AG10803 (cell line): Measurements from ENCODE around the gene INO80E.
A peak's percentile ranks its signal among the peaks of the same experiment; 100 is the strongest.

ENCODE experiments used
- DNase-seq: peaks from one replicate; pipeline ENCODE4 v3.0.0; 2010; ENCODE audit warnings: low read depth
- H3K4me3 ChIP-seq: 2 replicates; pipeline ENCODE4 v1.5.1; 2011; ENCODE audit warnings: mild to moderate bottlenecking, low read length, control low read depth
- CTCF ChIP-seq: conservative IDR thresholded peaks from 2 replicates; pipeline ENCODE4 v1.5.1; 2011; ENCODE audit warnings: mild to moderate bottlenecking, low read length, control low read depth, inconsistent platforms

Gene INO80E

GRCh38 chr16:30054451-30054850 lies 58.4 kb downstream of the INO80E start:
- DNase-seq = no peak
- no peak for TF ChIP-seq CTCF
- H3K4me3 ChIP-seq = no peak overlapping the region

- peak; percentile 55 for TF ChIP-seq CTCF
- DNase-seq = no peak
- H3K4me3 ChIP-seq = no peak overlapping the region
These were observed 59.0 kb downstream of the INO80E start for GRCh38 chr16:30054959-30055553.
